Measurements from ENCODE around the gene C10orf62.
"Not testable (repeated sequence)": the region's sequence is repeated elsewhere in the genome, so short reads cannot be mapped to it uniquely, and the experiment has no call there.

Gene C10orf62

DNA sequence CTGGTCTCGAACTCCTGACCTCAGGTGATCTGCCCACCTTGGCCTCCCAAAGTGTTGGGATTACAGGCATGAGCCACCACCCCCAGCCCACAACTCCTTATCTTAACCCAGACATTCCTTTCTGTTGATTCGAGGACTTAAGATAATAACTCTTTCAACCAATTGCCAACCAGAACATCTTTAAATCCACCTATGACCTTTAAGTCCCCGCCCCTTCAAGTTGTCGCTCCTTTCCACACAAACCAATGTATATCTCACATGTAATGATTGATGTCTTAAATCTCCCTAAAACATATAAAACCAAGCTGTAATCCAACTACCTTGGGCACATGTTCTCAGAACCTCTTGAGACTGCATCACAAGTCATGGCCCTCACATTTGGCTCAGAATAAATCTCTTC is 24.7 kb upstream of the C10orf62 start:
- no peak for DNase-seq (ENCODE audit: low read depth in 3 of 3)

DNA sequence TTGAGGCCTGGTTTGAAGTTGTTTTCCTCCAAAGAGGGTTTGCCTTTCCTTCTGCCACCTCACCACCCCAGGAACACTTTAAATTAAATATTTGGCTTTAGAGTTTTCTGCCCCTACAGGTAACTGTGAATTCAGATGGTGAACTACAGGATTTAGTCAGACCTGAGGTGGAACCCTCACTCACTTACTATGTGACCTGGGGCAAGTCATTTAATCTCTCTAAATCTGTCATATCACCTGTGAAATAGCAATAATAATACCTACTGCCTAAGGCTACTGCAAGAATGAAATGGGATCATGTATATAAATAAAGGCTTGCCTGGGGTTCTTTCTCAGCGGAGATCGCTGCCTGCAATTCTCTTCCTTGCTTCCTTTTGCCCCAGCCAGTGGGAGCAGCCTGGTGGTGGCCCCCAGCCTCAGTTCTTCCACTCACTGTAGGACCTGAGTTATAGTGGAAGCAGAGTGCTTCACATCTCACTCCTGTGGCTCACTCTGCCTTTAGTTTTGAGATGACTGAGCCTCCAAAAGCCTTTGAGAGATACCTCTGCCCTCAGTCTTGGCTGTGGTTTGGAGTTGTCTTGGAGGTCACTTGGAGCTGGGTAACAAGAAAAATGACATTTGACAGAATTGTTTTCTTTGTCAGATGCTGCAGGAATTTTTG is 23.1 kb upstream of the C10orf62 start:
- no peak for DNase-seq (ENCODE audit: low read depth in 3 of 3)

DNA sequence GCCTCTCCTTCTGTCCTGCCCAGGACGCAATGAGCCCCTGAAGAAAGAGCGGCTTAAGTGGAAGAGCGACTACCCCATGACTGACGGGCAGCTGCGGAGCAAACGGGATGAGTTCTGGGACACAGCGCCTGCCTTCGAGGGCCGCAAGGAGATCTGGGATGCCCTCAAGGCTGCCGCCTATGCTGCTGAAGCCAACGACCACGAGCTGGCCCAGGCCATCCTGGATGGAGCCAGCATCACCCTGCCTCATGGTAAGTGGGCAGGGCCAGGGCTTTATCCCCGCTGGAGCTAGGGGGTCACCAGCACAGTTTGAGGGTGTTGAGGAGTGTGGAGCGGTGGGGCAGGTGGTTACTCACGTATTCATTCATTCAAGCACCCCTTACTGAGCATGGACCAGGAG is 21.6 kb upstream of the C10orf62 start:
- no peak for DNase-seq (ENCODE audit: low read depth in 3 of 3)

DNA sequence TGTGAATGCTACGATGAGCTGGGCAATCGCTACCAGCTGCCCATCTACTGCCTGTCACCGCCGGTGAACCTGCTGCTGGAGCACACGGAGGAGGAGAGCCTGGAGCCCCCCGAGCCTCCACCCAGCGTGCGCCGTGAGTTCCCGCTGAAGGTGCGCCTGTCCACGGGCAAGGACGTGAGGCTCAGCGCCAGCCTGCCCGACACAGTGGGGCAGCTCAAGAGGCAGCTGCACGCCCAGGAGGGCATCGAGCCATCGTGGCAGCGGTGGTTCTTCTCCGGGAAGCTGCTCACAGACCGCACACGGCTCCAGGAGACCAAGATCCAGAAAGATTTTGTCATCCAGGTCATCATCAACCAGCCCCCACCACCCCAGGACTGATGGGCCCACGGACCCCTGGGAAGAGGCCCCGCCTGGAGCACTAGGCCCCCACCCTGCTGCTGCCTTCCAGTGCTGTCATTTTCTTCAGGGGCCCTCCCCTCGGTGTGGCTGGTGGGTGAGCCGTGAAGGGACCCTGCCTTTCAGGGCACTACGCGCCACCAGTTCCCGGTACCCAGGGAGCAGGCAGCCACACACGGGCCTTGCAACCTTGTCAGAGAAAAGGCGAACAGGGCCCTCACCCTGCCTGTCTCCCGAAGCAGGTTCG is 19.3 kb upstream of the C10orf62 start:
- no peak for DNase-seq (ENCODE audit: low read depth in 3 of 3)

DNA sequence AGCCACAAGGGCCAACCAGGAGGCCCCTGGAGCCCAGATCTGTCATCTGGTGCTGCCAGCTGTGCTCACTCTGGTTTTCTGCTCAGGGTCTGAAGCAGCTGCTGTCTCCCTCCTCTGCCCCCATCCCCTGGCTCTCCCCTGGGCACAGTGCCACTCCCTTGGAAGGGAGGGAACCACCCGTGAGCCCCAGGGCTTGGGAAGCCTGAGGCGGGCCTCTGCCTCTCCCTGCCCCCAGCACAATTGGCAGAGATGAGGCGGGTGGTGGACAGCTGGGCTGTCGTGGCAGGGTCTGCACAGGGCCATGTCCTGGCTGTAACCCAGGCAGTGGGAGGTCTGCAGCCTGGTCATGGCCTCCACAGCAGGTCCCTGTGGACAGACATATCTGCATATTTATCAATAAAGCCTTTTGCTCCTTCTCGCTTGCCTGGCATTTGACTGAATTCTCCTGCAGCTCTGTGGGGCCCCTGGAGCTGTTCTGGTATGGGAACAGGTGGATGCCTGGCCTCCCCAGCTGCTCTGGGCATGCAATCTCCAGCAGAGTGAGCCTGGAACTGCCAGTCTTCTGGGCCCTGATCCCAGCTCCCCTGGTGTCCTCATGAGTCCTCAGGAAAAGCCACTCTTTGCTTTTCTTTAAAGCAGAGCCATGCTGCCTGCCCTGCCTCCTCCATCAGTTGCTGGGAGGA is 18.6 kb upstream of the C10orf62 start:
- DNase-seq (ENCODE audit: low read depth in 3 of 3): no peak

DNA sequence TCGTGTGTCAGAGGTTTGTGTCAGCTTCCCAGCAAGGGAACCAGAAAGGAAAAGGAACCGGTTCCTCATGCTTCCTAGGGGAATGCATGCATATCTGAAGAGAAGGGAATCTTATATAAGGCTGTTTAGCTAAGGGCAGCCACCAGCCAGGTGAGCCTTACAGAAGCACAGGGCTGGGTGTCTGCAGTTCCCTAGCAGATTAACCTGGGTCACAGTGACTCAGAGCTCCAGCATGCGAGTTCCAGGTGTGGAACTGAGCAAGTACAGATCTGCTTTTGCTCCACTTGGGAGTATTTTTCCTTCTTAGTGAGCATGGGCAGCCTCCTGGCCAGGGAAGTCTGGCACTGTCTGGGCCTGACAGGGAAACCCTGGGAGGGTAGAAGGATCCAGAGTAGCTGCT is 17.9 kb upstream of the C10orf62 start:
- DNase-seq (ENCODE audit: low read depth in 3 of 3): no peak

DNA sequence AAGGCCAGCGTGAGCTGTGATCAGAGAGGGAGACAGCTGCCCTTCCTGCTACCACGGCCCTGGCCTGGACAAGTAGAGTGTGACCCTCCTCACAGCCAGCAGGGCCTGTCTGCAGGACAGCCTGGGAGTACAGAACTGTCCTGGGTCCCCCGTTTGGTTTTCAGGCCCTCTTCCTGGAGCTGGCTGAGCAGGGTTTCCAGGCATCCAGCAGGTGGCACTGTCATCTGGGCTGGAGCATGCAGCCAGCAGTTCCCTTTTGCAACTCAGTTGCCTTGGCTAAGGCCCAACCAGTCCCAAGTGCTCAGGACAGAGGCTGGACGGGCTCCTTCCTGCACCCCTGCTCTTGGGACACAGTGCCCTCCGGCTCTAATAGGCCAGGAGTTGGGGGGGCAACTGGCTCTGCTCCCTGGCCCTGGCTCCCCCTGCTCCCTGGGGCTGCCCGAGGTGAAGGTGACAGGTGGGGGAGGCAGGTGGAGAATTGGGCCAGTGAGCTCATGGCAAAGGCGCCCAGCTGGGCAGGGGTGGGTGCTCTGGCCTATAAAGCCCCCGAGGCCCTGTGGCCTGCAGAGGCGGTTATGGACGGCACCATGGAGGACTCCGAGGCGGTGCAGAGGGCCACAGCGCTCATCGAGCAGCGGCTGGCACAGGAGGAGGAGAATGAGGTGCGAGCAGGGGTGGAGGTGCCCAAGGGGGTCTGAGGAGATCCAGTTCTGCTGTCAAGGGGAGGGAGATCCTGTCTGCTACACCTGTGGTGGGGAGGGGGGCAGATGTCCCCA is 17.1 kb upstream of the C10orf62 start, which contains the start of gene ANKRD2:
Gene ANKRD2, plus strand, starts transcription at position 566 of the 776 bp plus-strand sequence. Its CDS starts 10 bp downstream, at position 576.
- peak; percentile 24 to 69 (median 28) for DNase-seq (ENCODE audit: low read depth in 3 of 3)

DNA sequence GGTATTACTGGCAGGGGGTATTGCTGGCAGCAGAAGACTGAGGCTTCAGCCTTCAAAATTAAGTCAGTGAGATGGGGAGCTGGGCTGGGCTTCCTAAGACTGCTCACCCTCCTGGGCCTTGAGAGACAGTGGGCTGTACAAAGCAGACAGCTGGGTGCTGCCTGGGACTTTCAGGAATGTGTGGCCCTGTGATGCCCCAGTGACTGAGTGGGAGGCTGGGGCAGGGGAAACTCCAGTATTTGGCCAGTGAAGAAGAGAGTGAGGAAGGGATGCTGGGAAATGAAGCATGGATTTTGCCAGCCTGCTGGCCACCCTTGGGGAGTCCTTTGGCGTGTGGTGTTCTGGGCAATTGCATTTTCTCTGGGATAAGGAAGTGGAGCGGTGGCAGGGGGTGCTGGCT is 16.5 kb upstream of the C10orf62 start:
- DNase-seq (ENCODE audit: low read depth in 3 of 3): no peak

DNA sequence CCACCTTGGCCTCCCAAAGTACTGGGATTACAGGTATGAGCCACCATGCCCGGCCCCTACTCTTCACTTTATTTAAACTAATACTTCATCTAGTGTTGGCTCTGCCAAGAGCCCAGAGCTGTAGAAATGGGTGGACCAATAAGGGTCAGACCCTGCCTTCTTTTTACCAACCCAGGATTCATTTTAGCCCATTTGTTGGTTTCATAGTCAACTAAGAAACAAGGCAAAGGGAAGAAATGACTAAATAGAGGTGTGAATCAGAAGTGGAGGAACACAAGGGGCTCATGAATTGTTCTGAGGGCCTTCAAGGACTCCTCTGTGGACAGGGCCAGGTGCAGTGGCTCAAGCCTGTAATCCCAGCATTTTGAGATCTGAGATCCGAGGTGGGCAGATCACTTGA is 15.8 kb upstream of the C10orf62 start:
- DNase-seq (ENCODE audit: low read depth in 3 of 3): no peak

DNA sequence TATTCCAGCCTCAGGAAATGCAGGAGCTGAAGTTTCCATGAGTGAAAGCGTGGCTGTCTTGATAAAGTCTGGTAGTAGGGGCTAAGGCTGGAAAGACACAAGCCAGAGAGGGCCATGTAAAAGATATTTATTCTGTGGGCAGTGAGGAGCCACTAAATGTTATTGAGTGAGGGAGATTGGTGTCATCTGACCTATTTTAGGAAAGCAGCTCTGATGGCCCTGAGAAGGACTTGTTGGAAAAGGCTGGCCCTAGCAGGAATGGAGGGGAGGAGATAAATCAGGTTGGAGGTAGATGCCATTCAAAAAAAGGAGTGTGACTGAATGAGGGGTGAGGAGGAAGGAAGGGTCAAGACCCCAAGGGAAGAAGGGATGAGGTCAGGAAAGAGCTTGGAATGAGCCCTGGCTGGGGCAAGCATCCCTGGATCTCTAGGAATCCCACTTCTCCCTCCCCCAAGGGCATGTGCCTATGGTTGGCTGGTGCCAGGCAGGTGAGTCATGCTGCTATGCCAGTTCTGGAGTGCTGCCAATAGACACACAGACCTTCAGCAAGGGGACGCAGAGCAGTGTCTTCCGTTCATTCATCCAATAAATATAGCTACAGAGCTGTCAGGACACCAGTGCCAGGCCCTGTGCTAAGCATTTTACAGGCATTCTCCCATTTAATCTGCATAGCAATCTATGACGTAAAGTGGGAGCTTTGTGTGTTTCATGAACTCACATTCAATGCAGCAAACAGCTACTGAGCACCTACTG is 15.0 kb upstream of the C10orf62 start:
- DNase-seq (ENCODE audit: low read depth in 3 of 3): no peak

DNA sequence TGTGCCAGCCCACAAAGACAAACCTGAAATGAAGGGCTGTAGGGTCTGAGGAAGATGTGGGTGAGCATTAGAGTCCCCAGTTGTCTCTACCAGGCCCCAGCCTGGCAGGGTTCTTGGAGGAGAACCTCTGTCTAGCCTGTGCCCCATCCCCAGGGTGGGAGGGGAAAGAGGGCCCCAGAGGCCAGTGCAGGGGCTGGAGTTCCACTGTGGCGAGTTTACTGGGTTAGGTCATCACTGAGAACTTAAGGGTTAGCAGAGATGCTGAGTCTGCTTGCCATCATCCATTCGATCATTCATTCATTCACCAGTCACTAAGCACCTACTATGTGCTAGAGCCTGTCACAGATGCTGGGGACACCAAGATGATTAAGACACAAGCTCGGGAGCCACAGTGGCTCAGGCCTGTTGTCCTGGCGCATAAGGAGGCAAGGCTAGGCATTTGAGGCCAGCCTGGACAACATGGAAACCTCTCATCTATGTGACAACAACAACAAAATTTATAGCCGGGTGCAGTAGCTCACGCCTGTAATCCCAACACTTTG is 14.3 kb upstream of the C10orf62 start:
- no peak for DNase-seq (ENCODE audit: low read depth in 3 of 3)

DNA sequence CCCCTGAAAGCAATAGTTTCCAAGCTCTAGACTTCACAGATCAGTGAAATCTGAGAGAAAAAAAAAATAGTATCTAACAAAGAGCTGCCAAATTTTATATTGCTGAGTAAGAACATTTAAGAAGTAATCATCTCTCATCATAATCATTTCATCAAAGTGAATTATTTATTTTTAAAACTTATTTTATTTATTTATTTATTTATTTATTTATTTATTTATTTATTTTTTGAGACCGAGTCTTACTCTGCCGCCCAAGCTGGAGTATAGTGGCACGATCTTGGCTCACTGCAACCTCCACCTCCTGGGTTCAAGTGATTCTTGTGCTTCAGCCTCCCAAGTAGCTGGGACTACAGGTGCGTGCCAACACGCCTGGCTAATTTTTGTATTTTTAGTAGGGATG is 13.0 kb upstream of the C10orf62 start:
- DNase-seq (ENCODE audit: low read depth in 3 of 3): not testable (repeated sequence)

DNA sequence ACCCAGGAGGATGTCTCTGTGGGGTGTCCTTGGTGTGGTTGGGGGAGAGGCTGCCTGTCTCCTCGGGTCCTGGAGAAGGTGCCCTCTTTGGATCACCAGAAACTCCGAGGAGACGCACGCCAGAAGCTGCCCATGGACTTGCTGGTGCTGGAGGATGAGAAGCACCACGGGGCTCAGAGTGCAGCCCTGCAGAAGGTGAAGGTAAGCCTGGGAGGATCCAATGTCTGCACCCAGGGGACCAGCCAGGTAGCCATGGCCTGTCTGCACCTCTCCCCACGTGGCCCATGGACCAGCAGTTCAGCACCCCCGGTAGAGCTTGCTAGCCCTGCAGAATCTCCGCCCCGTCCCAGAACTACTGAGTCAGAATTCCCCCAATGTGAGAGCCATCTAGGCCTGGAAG is 11.8 kb upstream of the C10orf62 start:
- DNase-seq (ENCODE audit: low read depth in 3 of 3): no peak

DNA sequence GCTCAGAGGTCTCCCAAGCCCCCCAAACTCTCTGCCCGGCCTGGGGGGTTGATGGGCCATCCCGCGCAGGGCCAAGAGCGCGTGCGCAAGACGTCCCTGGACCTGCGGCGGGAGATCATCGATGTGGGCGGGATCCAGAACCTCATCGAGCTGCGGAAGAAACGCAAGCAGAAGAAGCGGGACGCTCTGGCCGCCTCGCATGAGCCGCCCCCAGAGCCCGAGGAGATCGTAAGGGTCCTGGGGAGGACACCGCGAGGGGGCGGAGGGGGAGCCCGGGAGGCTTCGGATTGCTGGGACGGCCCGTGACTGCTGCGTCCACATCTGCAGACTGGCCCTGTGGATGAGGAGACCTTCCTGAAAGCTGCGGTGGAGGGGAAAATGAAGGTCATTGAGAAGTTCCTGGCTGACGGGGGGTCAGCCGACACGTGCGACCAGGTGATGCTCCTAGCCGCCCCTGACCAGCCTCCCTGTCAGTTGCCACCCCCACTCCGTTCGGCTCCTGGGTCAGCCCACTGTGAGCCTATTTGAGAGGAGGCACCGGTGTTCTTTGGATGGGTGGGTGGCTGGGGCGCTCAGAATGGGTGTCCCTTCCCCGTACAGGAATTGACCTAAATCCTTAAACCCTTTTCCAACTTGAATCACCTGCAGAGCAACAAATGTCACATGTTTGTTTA is 11.2 kb upstream of the C10orf62 start:
- DNase-seq (ENCODE audit: low read depth in 3 of 3): no peak

DNA sequence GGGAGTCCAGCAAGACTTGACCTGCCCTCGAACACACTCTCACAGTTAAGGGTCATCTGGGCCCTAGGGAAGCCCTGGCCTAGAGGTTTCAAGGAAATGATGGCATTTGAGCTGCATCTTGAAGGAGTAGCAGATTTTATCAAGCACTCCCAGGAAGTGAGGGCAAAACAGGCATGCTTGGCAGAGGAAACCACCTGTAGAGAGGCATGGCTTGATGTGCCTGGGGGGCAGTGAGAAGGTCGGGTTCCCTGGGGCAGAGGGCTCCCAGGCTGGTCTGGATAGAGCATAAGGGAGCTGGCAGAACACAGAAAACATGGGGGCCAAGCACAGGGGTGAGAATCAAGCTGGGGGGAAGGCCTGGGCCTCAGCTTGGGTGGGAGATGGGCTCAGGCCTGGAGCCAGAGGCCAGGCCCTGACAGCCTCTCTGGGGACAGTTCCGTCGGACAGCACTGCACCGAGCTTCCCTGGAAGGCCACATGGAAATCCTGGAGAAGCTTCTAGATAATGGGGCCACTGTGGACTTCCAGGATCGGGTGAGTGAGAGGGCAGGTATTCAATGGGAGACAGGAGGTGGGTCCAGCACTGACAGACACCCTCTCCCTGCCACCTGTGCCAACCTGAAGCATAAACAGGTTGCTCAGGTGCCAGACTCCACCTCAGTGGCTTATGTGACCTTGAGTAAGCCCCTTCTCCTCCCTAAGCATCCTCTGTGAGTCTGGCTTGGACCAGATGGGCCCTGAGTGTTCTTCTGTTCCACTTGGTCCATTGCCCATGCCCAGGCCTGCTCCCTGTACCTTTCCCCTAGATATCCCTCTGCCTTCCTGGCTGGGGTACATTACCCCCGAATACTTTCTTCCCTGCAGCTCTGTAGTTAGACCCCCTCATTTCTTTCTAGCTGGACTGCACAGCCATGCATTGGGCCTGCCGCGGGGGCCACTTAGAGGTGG is 8.8 kb upstream of the C10orf62 start:
- no peak for DNase-seq (ENCODE audit: low read depth in 3 of 3)

DNA sequence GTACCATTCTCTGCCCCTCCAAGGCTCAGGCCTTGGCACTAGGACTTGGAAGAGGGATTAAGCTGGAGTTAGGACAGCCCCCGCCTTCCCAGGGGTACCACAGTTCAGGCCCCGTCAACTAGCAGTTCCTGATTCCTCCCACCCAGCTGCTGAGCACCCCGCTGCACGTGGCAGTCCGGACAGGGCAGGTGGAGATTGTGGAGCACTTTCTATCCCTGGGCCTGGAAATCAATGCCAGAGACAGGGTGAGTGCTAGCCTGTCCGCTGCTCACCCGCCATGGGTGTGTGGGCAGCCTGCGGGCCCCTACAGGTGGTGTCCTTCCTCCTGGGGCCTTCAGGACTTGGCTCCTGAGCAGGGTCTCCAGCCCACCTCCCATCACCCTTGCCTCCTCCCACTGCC is 7.4 kb upstream of the C10orf62 start:
- no peak for DNase-seq (ENCODE audit: low read depth in 3 of 3)

DNA sequence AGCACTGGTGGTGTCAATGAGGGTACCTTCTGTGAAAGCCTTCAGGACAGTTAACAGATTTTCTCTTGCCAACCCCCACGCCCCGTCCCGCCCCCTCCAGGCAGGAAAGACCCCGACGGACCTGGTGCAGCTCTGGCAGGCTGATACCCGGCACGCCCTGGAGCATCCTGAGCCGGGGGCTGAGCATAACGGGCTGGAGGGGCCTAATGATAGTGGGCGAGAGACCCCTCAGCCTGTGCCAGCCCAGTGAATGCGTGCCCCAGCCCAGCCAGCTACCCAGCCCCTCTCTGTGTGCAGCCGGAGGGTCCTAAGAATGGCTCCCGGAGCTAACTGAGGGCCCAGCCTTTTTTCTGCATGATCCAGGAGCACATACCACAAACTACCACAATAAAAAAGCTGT is 6.0 kb upstream of the C10orf62 start:
- DNase-seq (ENCODE audit: low read depth in 3 of 3): no peak

DNA sequence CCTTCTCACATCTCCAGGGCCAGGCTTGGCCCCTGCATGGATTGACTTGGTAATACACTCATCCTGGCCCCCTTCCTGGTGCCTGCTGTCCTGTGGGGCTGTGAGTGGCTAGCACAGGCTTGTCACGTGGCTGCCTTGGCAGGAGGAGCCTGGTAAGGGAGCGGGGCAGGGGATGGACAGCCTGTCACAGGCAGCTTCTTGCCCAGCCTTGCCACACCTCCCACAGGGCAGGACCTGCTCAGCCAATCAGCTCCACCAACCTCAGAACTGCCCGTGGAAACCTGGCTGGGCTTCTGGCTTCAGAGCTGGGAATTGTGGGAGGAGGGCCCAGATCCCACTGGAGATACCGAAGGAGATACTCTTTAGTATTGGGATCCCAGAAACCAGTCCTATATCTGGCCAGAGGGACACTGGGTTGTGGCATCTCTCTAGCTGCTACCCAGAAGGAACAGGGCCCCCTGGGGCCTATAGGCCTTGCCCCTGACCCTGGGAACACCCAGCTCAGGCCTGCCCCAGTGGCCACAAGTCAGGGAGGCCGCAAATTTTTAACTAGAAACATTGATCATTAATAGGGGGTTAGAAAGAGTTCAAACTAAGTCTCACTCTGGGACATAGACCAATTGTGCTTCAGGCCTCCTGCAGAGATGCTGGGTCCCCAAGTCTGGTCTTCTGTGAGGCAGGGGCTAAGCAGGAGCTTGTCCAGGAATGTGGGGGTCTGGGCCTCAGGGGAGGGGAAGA is 5.3 kb upstream of the C10orf62 start, which contains the start of gene HOGA1:
Gene HOGA1, plus strand, starts transcription at position 330 of the 738 bp plus-strand sequence. Its CDS starts 315 bp downstream, at position 645.
- no peak for DNase-seq (ENCODE audit: low read depth in 3 of 3)
